HL-60 (cell line): Measurements from ENCODE around the gene BLM.

Experiments
- GABPA ChIP-seq: IDR thresholded peaks from 2 replicates; pipeline ENCODE4 v1.6.1; 2012; ENCODE audit warnings: low read depth
- POLR2AphosphoS5 ChIP-seq: IDR thresholded peaks from 2 replicates; pipeline ENCODE4 v1.6.1; 2012; ENCODE audit warnings: low read depth
- SPI1 ChIP-seq: IDR thresholded peaks from 2 replicates; pipeline ENCODE4 v1.6.1; 2012; ENCODE audit warnings: low read depth, mild to moderate bottlenecking, borderline replicate concordance
- TF ChIP-seq, protein P1 (sequence below): IDR thresholded peaks from one replicate; pipeline ENCODE4 v1.5.1; 2011; ENCODE audit warnings: low read length, control low read depth, inconsistent platforms; ENCODE audit not compliant: insufficient read depth
- TF ChIP-seq, protein P2 (sequence below): IDR thresholded peaks from 2 replicates; pipeline ENCODE4 v1.6.1; 2012; ENCODE audit warnings: low read depth; ENCODE audit not compliant: insufficient replicate concordance

DNA sequence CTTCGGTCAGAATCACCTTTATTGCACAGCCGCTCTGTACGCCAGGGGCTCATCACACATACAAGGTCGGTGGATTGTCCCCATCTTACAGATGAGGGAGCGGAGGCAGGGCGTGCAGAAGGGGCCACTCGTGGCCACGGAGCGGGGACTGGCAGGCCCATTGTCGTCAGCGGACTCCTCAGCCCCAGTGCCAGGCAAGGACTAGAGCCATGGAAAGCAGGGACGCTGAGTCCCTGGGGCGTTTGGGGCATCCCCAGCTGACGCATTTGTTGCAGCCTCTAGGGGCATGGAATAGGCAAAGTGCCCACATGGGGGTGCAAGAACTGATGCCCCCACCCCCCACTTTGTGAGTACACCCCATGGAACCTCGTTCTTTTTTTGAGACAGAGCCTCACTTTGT lies 121.4 kb downstream of the BLM start:
- TF ChIP-seq, protein P1, sequence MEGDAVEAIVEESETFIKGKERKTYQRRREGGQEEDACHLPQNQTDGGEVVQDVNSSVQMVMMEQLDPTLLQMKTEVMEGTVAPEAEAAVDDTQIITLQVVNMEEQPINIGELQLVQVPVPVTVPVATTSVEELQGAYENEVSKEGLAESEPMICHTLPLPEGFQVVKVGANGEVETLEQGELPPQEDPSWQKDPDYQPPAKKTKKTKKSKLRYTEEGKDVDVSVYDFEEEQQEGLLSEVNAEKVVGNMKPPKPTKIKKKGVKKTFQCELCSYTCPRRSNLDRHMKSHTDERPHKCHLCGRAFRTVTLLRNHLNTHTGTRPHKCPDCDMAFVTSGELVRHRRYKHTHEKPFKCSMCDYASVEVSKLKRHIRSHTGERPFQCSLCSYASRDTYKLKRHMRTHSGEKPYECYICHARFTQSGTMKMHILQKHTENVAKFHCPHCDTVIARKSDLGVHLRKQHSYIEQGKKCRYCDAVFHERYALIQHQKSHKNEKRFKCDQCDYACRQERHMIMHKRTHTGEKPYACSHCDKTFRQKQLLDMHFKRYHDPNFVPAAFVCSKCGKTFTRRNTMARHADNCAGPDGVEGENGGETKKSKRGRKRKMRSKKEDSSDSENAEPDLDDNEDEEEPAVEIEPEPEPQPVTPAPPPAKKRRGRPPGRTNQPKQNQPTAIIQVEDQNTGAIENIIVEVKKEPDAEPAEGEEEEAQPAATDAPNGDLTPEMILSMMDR, result no peak
- TF ChIP-seq, protein P2, sequence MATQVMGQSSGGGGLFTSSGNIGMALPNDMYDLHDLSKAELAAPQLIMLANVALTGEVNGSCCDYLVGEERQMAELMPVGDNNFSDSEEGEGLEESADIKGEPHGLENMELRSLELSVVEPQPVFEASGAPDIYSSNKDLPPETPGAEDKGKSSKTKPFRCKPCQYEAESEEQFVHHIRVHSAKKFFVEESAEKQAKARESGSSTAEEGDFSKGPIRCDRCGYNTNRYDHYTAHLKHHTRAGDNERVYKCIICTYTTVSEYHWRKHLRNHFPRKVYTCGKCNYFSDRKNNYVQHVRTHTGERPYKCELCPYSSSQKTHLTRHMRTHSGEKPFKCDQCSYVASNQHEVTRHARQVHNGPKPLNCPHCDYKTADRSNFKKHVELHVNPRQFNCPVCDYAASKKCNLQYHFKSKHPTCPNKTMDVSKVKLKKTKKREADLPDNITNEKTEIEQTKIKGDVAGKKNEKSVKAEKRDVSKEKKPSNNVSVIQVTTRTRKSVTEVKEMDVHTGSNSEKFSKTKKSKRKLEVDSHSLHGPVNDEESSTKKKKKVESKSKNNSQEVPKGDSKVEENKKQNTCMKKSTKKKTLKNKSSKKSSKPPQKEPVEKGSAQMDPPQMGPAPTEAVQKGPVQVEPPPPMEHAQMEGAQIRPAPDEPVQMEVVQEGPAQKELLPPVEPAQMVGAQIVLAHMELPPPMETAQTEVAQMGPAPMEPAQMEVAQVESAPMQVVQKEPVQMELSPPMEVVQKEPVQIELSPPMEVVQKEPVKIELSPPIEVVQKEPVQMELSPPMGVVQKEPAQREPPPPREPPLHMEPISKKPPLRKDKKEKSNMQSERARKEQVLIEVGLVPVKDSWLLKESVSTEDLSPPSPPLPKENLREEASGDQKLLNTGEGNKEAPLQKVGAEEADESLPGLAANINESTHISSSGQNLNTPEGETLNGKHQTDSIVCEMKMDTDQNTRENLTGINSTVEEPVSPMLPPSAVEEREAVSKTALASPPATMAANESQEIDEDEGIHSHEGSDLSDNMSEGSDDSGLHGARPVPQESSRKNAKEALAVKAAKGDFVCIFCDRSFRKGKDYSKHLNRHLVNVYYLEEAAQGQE, result no peak
- no peak for TF ChIP-seq POLR2AphosphoS5
- TF ChIP-seq GABPA, result no peak
- no peak for TF ChIP-seq SPI1
